Measurements from ENCODE around the gene DAGLA. TPM values are rescaled to one million over a fixed set of nuclear protein-coding genes. Genes with fewer than 3 reads are reported as not detected.

DAGLA gene
- total and polyA plus RNA-seq, 2 experiments from 2014 or later, result 1.3 TPM

- Histone ChIP-seq H3K79me2 (ENCODE audit: insufficient read depth) (no peaks in the 10 kb centered on the region), H3K4me3 (no peak overlapping the region), H3K27me3 (replicated peaks; ENCODE audit: insufficient read depth) (no peaks in the 10 kb centered on the region), H3K4me1 (ENCODE audit: insufficient read depth) (peaks cover 26% of the 10 kb centered on the region), H2AFZ (no peak overlapping the region), H3K9me2 (ENCODE audit: insufficient read depth) (no peaks in the 10 kb centered on the region), H3K27ac (no peak overlapping the region), H3K9me3 (ENCODE audit: low read depth) (no peaks in the 10 kb centered on the region), H3K9ac (no peak overlapping the region), H3F3A (ENCODE audit: insufficient read depth) (0 out of 2 replicates have a peak, but pooled peaks cover 3% of the 10 kb centered on the region), H3K4me2 (ENCODE audit: unreplicated experiment) (no peak overlapping the region), H4K20me1 (ENCODE audit: insufficient read depth) (no peaks in the 10 kb centered on the region), H3K36me3 (ENCODE audit: low read depth) (no peaks in the 10 kb centered on the region)
- no peak for DNase-seq
- in situ Hi-C loops (cut with MboI), result no loop called here
- TF ChIP-seq EZH2 (IDR thresholded peaks at IDR 0.05; ENCODE audit: insufficient read depth, poor library complexity, severe bottlenecking), result no peak
- no peak for TF ChIP-seq EZH2phosphoT487 (IDR thresholded peaks at IDR 0.05; ENCODE audit: insufficient read depth, low read depth)
- WGBS, 2 experiments (ENCODE audit: low coverage in 1 of 2, low lambda C conversion rate in 2 of 2, missing lambda C conversion rate in 2 of 2), result 79% methylated on average over 18 to 19 of the region's 19 CpGs
Observed at GRCh38 chr11:61731211-61731951, 51.2 kb downstream of the DAGLA start.

- Histone ChIP-seq H3K27me3 (replicated peaks; ENCODE audit: insufficient read depth) (no peaks in the 10 kb centered on the region), H3K36me3 (ENCODE audit: low read depth) (no peaks in the 10 kb centered on the region), H3K9me2 (ENCODE audit: insufficient read depth) (no peaks in the 10 kb centered on the region), H3K9ac (peak overlapping the region; percentile 25; the same call in 1 of the 2 replicates), H3K79me2 (ENCODE audit: insufficient read depth) (no peaks in the 10 kb centered on the region), H4K20me1 (ENCODE audit: insufficient read depth) (no peaks in the 10 kb centered on the region), H2AFZ (no peak overlapping the region), H3K4me2 (ENCODE audit: unreplicated experiment) (no peak overlapping the region), H3K4me1 (ENCODE audit: insufficient read depth) (peaks cover 26% of the 10 kb centered on the region), H3K4me3 (no peak overlapping the region), H3K27ac (no peak overlapping the region), H3K9me3 (ENCODE audit: low read depth) (no peaks in the 10 kb centered on the region), H3F3A (ENCODE audit: insufficient read depth) (0 out of 2 replicates have a peak, but pooled peaks cover 3% of the 10 kb centered on the region)
- in situ Hi-C loops (cut with MboI), result no loop called here
- WGBS, 2 experiments (ENCODE audit: low coverage in 1 of 2, low lambda C conversion rate in 2 of 2, missing lambda C conversion rate in 2 of 2), result 51 to 55% methylated on average over 8 of the region's 8 CpGs
- no peak for TF ChIP-seq EZH2 (IDR thresholded peaks at IDR 0.05; ENCODE audit: insufficient read depth, poor library complexity, severe bottlenecking)
- TF ChIP-seq EZH2phosphoT487 (IDR thresholded peaks at IDR 0.05; ENCODE audit: insufficient read depth, low read depth), result no peak
- peak; percentile 17 for DNase-seq
Observed at GRCh38 chr11:61731952-61732675, 51.9 kb downstream of the DAGLA start.

- 1 to 8% methylated on average over 6 of the region's 6 CpGs for WGBS, 2 experiments (ENCODE audit: low coverage in 1 of 2, low lambda C conversion rate in 2 of 2, missing lambda C conversion rate in 2 of 2)
- peak; percentile 94 for DNase-seq
- peak overlapping the region; percentile 22 for H3K4me2 ChIP-seq (ENCODE audit: unreplicated experiment)
- H3K79me2 ChIP-seq (ENCODE audit: insufficient read depth), result no peaks in the 10 kb centered on the region
- no peaks in the 10 kb centered on the region for H3K9me3 ChIP-seq (ENCODE audit: low read depth)
- in situ Hi-C loops (cut with MboI), result no loop called here
- no peaks in the 10 kb centered on the region for H3K9me2 ChIP-seq (ENCODE audit: insufficient read depth)
- H3K27ac ChIP-seq, result peak overlapping the region; percentile 73
- no peak overlapping the region for H2AFZ ChIP-seq
- H3F3A ChIP-seq (ENCODE audit: insufficient read depth), result 0 out of 2 replicates have a peak, but pooled peaks cover 3% of the 10 kb centered on the region
- H4K20me1 ChIP-seq (ENCODE audit: insufficient read depth), result no peaks in the 10 kb centered on the region
- H3K4me1 ChIP-seq (ENCODE audit: insufficient read depth), result peaks cover 26% of the 10 kb centered on the region
- no peaks in the 10 kb centered on the region for H3K27me3 ChIP-seq (replicated peaks; ENCODE audit: insufficient read depth)
- H3K9ac ChIP-seq, result peak overlapping the region; percentile 54
- H3K4me3 ChIP-seq, result no peak overlapping the region
- no peaks in the 10 kb centered on the region for H3K36me3 ChIP-seq (ENCODE audit: low read depth)
- TF ChIP-seq EZH2 (IDR thresholded peaks at IDR 0.05; ENCODE audit: insufficient read depth, poor library complexity, severe bottlenecking) (no peak), EZH2phosphoT487 (IDR thresholded peaks at IDR 0.05; ENCODE audit: insufficient read depth, low read depth) (no peak)
Observed at GRCh38 chr11:61732705-61733104, 52.5 kb downstream of the DAGLA start.

- peak overlapping the region; percentile 73 for H3K27ac ChIP-seq
- no peaks in the 10 kb centered on the region for H3K79me2 ChIP-seq (ENCODE audit: insufficient read depth)
- H3K9ac ChIP-seq, result peak overlapping the region; percentile 54
- H3K4me2 ChIP-seq (ENCODE audit: unreplicated experiment), result peak overlapping the region; percentile 22
- 0 out of 2 replicates have a peak, but pooled peaks cover 3% of the 10 kb centered on the region for H3F3A ChIP-seq (ENCODE audit: insufficient read depth)
- H3K9me2 ChIP-seq (ENCODE audit: insufficient read depth), result no peaks in the 10 kb centered on the region
- no peaks in the 10 kb centered on the region for H3K27me3 ChIP-seq (replicated peaks; ENCODE audit: insufficient read depth)
- no peaks in the 10 kb centered on the region for H4K20me1 ChIP-seq (ENCODE audit: insufficient read depth)
- WGBS, 2 experiments (ENCODE audit: low coverage in 1 of 2, low lambda C conversion rate in 2 of 2, missing lambda C conversion rate in 2 of 2), result 11 to 12% methylated on average over 13 of the region's 13 CpGs
- TF ChIP-seq EZH2 (IDR thresholded peaks at IDR 0.05; ENCODE audit: insufficient read depth, poor library complexity, severe bottlenecking) (no peak), EZH2phosphoT487 (IDR thresholded peaks at IDR 0.05; ENCODE audit: insufficient read depth, low read depth) (no peak)
- H3K4me1 ChIP-seq (ENCODE audit: insufficient read depth), result peaks cover 26% of the 10 kb centered on the region
- H3K36me3 ChIP-seq (ENCODE audit: low read depth), result no peaks in the 10 kb centered on the region
- no peak overlapping the region for H3K4me3 ChIP-seq
- DNase-seq, result peak; percentile 93
- no peak overlapping the region for H2AFZ ChIP-seq
- in situ Hi-C loops (cut with MboI), result no loop called here
- no peaks in the 10 kb centered on the region for H3K9me3 ChIP-seq (ENCODE audit: low read depth)
Observed at GRCh38 chr11:61733120-61733978, 53.2 kb downstream of the DAGLA start.

Measured in GM23248 (cell line).